Renal cortical epithelial cell (primary cell): ENCODE data around the gene COG3. TPM values are rescaled to one million over a fixed set of nuclear protein-coding genes. Genes with fewer than 3 reads are reported as not detected.

Experiments used
- DNase-seq: peaks from one replicate; pipeline ENCODE4 v3.0.0-alpha.2; 2011; ENCODE audit warnings: low read depth
- total RNA-seq: library from RNA; depleted of rRNA; stranded (reverse); fragments of >200 nt; gene quantifications from 2 replicates; pipeline ENCODE4 v1.2.3, GENCODE V29; 2014

The COG3 gene
- total RNA-seq, 1 donor from 2014 or later = 35.4 TPM

- DNase-seq = no peak
Measured at GRCh38 chr13:45506811-45507210, 42.1 kb downstream of the COG3 start.

- no peak for DNase-seq
Measured at GRCh38 chr13:45508776-45509175, 44.0 kb downstream of the COG3 start.

GRCh38 chr13:45510672-45511071 is 45.9 kb downstream of the COG3 start:
- DNase-seq = no peak

GRCh38 chr13:45511310-45512097 is 46.8 kb downstream of the COG3 start:
- DNase-seq = peak; percentile 84

GRCh38 chr13:45512098-45512496 is 47.4 kb downstream of the COG3 start:
- DNase-seq = peak; percentile 52

- DNase-seq = no peak
Measured at GRCh38 chr13:45516757-45517156, 52.0 kb downstream of the COG3 start.

GRCh38 chr13:45518525-45519245 is 53.9 kb downstream of the COG3 start:
- DNase-seq = peak; percentile 50

GRCh38 chr13:45519493-45519892 is 54.8 kb downstream of the COG3 start:
- DNase-seq = no peak

GRCh38 chr13:45521297-45521696 is 56.6 kb downstream of the COG3 start:
- no peak for DNase-seq

GRCh38 chr13:45522571-45522970 is 57.8 kb downstream of the COG3 start:
- no peak for DNase-seq

GRCh38 chr13:45527699-45528462 is 63.1 kb downstream of the COG3 start:
- DNase-seq = peak; percentile 4

GRCh38 chr13:45529758-45530157 is 65.0 kb downstream of the COG3 start:
- no peak for DNase-seq

- no peak for DNase-seq
Measured at GRCh38 chr13:45534604-45535003, 69.9 kb downstream of the COG3 start.

GRCh38 chr13:45536224-45536623 is 71.5 kb downstream of the COG3 start:
- DNase-seq = no peak

GRCh38 chr13:45537516-45537915 is 72.8 kb downstream of the COG3 start:
- DNase-seq = no peak

GRCh38 chr13:45538382-45538781 is 73.6 kb downstream of the COG3 start:
- peak; percentile 4 for DNase-seq

- no peak for DNase-seq
Measured at GRCh38 chr13:45540195-45540594, 75.5 kb downstream of the COG3 start.

- DNase-seq = no peak
Measured at GRCh38 chr13:45540864-45541263, 76.1 kb downstream of the COG3 start.

GRCh38 chr13:45541806-45542205 is 77.1 kb downstream of the COG3 start:
- DNase-seq = no peak

- DNase-seq = no peak
Measured at GRCh38 chr13:45542391-45542790, 77.7 kb downstream of the COG3 start.

GRCh38 chr13:45542878-45543277 is 78.1 kb downstream of the COG3 start:
- no peak for DNase-seq

GRCh38 chr13:45544520-45544919 is 79.8 kb downstream of the COG3 start:
- DNase-seq = no peak
